Uterus (tissue), 2 donors: Measurements from ENCODE around the gene PARP1.

Source experiments
- CTCF ChIP-seq, 4 experiments: fragments of 200-600 bp in 2 of 4; fragments of 450-650 bp in 2 of 4; sonication (generic) in 2 of 4; IDR thresholded peaks; one replicate each; pipeline ENCODE4 v1.5.1; 2016 to 2019; ENCODE audit warnings: antibody characterized with exemption in 4 of 4, mild to moderate bottlenecking in 2 of 4, moderate library complexity in 1 of 4
- POLR2A ChIP-seq, 2 donors: fragments of 450-650 bp; IDR thresholded peaks; one replicate each; pipeline ENCODE4 v1.6.1; 2016; ENCODE audit warnings: antibody characterized with exemption in 2 of 2, mild to moderate bottlenecking in 1 of 2, moderate library complexity in 1 of 2

GRCh38 chr1:226410958-226411357, 3.1 kb upstream of the PARP1 start:
- TF ChIP-seq CTCF (IDR thresholded peaks at IDR 0.05) (no peak), POLR2A (IDR thresholded peaks at IDR 0.05) (no peak)
